GM18519 (cell line): ENCODE results near the gene ASCC1.

ENCODE experiments used
- ATAC-seq: cut with Tn5 transposase; IDR thresholded peaks from one replicate; pipeline ENCODE4 v1.9.1; 2021; ENCODE audit warnings: mild to moderate bottlenecking, moderate library complexity; ENCODE audit not compliant: unreplicated experiment, low FRiP score

ASCC1 gene

GRCh38 chr10:72087392-72087968, 128.6 kb downstream of the ASCC1 start:
- ATAC-seq, result no peak

- ATAC-seq, result no peak
Observed at GRCh38 chr10:72086466-72087391, 129.3 kb downstream of the ASCC1 start.

- ATAC-seq, result no peak
Observed at GRCh38 chr10:72085864-72086465, 130.1 kb downstream of the ASCC1 start.

GRCh38 chr10:72085166-72085565, 130.9 kb downstream of the ASCC1 start:
- ATAC-seq, result no peak

GRCh38 chr10:72083790-72084459, 132.2 kb downstream of the ASCC1 start:
- no peak for ATAC-seq

GRCh38 chr10:72082856-72083789, 133.0 kb downstream of the ASCC1 start:
- ATAC-seq, result no peak

- ATAC-seq, result no peak
Observed at GRCh38 chr10:72081772-72082590, 134.1 kb downstream of the ASCC1 start.

GRCh38 chr10:72081210-72081609, 134.9 kb downstream of the ASCC1 start:
- ATAC-seq, result no peak

DNA sequence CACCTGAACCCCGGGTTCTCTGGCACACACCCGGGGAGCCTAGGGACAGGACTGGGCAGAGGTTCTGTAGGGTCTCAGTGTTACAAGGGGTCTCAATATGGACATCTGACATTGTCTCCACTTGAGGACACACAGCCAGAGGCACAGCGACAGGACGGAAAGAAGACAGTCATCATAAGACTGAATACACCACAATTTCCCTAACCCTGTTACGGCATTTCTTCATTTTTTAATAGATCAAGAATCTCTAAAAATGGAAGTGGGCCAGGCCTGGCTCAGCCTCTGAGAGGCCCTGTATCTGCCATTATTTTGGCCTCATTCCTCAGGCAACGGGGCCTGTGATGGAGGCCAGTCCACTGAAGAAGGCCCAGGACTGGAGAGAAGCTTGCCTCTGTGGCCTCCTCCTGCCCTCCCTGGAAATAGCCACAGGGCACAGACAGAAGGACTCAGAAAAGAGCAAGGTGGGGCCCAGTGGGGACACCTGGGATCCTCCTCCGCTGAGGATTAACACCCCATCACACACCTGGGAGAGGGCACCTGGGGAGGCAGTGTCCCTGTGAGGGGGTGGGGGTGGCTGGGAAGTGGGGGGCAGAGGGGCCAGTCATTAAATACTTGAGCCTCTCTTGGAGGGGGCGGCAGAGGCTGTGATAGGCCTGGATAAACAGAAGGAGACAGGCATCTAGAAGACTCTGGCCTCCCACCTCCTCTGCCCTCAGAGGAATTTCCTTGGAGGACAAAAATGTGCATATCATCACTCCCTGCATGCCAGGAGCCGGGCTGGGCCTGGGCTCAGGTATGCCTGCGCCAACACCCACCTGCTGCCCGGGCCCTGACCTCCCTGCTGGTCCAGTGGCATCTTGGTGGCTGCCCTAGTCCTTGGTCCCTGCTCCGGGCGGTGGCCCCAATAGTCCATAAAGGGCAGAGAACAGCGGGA, 135.8 kb downstream of the ASCC1 start:
- ATAC-seq, result no peak

GRCh38 chr10:72079356-72079755, 136.7 kb downstream of the ASCC1 start:
- no peak for ATAC-seq

- no peak for ATAC-seq
Observed at GRCh38 chr10:72077275-72077990, 138.6 kb downstream of the ASCC1 start.

DNA sequence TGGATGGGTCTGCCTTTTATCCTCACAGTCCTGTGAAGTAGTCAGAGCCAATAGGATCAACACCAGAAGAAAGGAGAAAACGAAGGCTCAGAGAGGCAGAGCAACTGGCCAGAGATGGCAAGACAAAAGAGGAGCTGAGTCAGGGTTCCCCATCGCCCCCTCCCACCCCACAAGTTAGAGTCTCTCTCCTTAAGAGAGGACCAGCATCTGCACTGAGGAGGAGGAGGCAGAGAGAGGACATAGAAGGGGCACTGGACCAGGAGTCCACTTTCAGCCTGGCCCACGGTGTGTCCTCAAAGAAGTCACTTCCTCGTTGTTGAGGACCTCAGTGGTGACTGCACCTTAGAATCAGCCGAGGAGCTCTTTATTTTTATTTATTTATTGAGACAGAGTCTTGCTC, 139.3 kb downstream of the ASCC1 start:
- ATAC-seq, result no peak

GRCh38 chr10:72075376-72076115, 140.5 kb downstream of the ASCC1 start:
- no peak for ATAC-seq

- no peak for ATAC-seq
Observed at GRCh38 chr10:72074574-72075375, 141.3 kb downstream of the ASCC1 start.

- ATAC-seq, result no peak
Observed at GRCh38 chr10:72073708-72074573, 142.1 kb downstream of the ASCC1 start.
